CD4-positive, alpha-beta T cell treated with Interleukin-10 for 1 hour (primary cell): ENCODE results near the gene COPS7A.

Experiments
- DNase-seq: peaks from one replicate; pipeline ENCODE4 v3.0.0-alpha.2; 2020

COPS7A gene

GRCh38 chr12:6770600-6770999, 46.8 kb downstream of the COPS7A start:
- DNase-seq = no peak

- no peak for DNase-seq
These were observed 47.2 kb downstream of the COPS7A start for GRCh38 chr12:6771091-6771495.

GRCh38 chr12:6771509-6772330, 47.9 kb downstream of the COPS7A start:
- DNase-seq = no peak

- DNase-seq = peak; percentile 57
These were observed 48.5 kb downstream of the COPS7A start, which contains the start of gene LAG3 for GRCh38 chr12:6772331-6772695. Gene LAG3 (plus strand): TSS chr12:6772520. CDS start chr12:6772853, 333 bp downstream.

- DNase-seq = no peak
These were observed 49.1 kb downstream of the COPS7A start for GRCh38 chr12:6772726-6773589.

GRCh38 chr12:6773590-6774351, 49.9 kb downstream of the COPS7A start:
- DNase-seq = no peak

GRCh38 chr12:6774499-6775062, 50.7 kb downstream of the COPS7A start:
- peak; percentile 81 for DNase-seq

GRCh38 chr12:6775185-6776174, 51.6 kb downstream of the COPS7A start:
- DNase-seq = no peak

- DNase-seq = no peak
These were observed 53.5 kb downstream of the COPS7A start for GRCh38 chr12:6777386-6777785.

- no peak for DNase-seq
These were observed 54.3 kb downstream of the COPS7A start for GRCh38 chr12:6778217-6778573.

GRCh38 chr12:6778574-6779550, 55.0 kb downstream of the COPS7A start:
- DNase-seq = peak; percentile 90

- no peak for DNase-seq
These were observed 56.0 kb downstream of the COPS7A start for GRCh38 chr12:6779708-6780432.

- DNase-seq = no peak
These were observed 56.7 kb downstream of the COPS7A start for GRCh38 chr12:6780573-6780972.
